HG03521 (cell line): ENCODE data around the gene EMC9.

Experiments
- ATAC-seq: cut with Tn5 transposase; IDR thresholded peaks from one replicate; pipeline ENCODE4 v1.9.1; 2021; ENCODE audit warnings: mild to moderate bottlenecking, moderate library complexity; ENCODE audit not compliant: unreplicated experiment

EMC9 gene

DNA sequence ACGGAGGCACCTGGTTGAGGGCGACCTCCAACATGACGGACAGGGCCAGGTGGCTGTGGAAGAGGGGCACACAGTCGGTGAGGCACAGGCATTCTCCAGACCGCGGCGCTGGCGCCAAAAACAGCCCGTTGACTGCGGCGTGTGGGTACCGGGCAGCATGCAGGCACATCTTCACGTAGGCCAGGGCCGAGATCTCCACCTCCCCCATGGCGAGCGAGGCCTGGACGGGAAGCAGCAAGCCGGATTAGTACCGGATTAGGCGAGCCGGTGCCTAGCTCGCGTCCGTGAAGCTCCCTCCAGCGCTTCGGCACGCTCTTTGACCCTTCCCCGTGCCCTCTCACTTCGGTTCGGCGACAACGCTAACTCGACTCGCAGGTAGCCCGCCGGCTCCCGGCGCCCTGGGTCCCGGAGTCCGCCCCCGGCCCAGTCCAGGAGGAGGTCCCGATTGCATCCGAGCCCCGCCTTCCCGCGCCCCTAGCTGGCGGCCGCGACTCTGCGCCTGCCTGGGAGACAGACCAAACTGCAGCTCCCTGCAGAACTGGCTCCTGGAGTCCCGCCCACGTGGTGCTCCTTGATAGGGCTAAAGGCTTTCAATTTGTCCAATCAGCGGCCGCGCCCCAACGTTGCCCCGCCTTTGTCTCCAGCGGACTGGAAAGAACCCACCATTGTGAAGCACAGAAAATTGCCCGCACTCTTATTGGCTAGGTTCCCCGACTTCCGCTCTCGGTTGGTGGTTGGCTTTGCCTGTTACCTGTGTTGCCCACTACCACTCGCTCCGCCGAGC lies at the start of gene EMC9:
TSS of gene EMC9 (minus strand) at position 495 of the 784 bp plus-strand sequence. CDS start at position 208, 287 bp downstream.
- ATAC-seq = peak; percentile 85

DNA sequence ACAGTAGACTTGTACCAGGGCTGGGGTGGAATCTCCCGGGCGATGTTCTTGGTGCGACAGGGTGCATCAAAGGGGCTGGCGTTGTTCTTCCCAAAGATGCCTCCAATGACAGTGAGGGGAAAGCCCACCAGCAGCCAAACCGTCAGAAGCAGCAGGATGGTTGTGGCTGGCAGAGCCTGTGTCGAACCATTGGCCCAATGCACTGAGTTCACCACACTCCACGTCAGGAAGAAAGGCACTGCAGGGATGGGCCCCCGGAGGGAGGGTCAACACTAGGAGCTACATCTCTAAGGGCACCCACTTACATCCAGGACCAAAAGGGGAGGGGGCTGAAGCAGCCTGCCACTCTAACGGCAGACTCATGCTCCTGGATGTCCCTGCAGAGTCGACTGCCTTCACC lies 49.0 kb upstream of the EMC9 start:
- no peak for ATAC-seq

DNA sequence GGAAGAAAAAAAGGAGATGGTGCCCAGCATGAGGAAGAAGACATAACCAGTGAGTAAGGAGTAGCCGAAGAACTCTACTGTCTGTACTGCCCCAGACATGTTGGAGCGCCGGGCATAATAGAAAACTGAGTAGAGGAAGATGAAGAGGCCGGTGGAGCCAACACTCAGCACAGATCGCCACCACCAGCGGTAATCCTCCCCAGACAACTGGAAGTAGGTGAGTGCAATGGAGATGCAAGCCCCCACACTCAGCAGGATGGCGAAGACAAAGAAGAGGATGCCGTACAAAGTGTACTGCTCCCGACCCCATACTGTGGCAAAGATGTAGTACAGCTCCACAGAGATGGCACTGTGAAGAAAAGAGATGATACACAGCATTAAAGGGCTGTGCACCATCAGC lies 48.1 kb upstream of the EMC9 start:
- no peak for ATAC-seq

DNA sequence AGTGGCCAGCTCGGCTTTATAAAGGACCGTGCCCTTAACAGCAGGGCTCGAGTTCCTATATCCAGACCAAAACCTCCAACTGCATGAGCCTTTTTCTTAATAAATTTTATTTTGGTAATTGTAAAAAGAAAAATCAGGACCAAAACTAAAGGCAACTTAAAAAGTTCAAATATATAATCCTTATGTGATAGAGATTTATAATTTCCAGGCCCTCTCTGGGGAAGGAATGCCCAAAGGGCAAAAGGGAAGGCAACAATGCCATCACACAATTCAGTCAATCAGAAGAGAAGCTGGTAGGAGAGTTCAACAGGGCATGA lies 47.6 kb upstream of the EMC9 start:
- no peak for ATAC-seq

- ATAC-seq = peak; percentile 87
These were observed 47.1 kb upstream of the EMC9 start, which contains the start of gene IPO4 for GRCh38 chr14:24188251-24189058. IPO4 (minus strand) TSS chr14:24188816; CDS start chr14:24188787, 29 bp downstream.

DNA sequence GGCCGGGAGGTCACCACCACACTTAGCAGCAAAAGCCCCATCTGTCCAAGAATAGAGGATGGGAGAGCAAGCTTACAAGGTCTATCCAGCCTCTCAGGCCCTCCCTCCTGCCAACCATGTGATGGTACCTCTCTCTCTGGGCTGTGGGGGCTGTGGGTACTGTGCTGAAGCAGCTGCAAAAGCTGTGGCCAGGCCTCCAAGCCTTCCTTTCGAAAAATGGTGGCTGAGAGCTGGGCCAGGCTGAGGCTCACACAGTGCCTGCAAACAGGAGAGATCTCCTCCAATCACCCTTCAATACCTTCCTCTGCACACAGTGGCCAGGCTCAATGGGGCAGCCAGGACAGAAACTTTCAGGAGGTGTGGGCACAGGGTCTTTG lies 46.1 kb upstream of the EMC9 start:
- ATAC-seq = no peak

DNA sequence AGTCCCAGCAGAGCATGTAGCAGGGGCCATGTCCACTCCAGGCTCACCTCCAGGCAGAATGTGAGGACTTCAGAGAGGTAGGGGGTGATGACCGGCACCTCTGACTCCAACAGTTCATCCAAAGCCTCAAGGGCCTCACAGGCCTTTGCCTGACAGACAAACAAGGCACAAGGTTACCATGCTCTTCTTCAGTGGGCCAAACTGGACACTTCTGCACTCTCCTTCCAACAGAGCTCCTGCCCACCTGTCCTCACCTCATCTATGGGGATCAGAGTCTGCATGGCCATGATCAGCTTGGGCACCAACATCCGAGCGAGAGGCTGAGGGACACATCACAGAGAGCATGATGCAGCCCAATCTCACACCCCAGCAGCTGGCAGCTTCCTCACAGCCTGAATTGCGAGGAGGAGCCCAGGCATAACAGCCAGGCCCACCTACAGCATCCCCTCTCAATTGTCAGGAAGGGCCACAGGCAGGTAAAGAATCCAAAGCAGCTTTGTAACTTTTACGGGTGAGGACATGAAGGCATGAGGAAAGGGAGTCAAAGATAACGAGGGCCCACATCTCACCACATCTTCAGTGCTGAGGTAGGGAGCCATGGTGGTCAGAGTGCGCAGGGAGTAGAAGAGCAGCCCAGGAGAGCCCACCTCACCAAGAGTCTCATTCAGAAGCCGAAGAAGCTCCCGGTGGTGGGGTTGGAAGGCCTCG lies 45.6 kb upstream of the EMC9 start:
- ATAC-seq = no peak

GRCh38 chr14:24185741-24186140 lies 44.4 kb upstream of the EMC9 start:
- ATAC-seq = no peak

- ATAC-seq = no peak
These were observed 43.6 kb upstream of the EMC9 start for GRCh38 chr14:24185026-24185425.

- ATAC-seq = no peak
These were observed 42.9 kb upstream of the EMC9 start for GRCh38 chr14:24184104-24184970.

DNA sequence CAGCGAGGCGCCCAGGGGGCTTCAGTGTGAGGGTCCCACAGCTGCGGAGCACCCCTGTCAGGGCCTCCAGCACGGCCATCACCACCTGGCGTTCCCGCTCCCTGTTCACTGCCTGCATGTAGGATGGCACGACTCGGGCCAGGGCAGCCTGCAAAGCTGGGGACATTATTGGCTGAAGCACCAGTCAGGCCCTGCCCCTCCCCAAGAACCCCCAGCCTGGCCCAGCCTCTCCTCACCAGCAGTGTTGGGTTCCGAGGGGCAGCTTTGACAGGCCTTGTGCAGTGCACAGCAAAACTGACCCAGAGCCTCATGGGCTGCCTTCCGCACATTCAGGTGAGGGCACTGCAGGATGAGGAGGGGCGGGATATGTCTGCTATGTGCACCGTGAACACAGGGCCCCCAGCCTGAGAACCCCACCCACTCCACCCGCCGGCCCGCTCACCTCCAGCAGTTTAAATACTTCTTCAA lies 41.7 kb upstream of the EMC9 start:
- no peak for ATAC-seq

- no peak for ATAC-seq
These were observed 40.9 kb upstream of the EMC9 start for GRCh38 chr14:24182110-24182882.

GRCh38 chr14:24181371-24182077 lies 40.1 kb upstream of the EMC9 start:
- ATAC-seq = no peak

GRCh38 chr14:24179961-24180796 lies 38.8 kb upstream of the EMC9 start:
- no peak for ATAC-seq

GRCh38 chr14:24179294-24179960 lies 38.0 kb upstream of the EMC9 start:
- ATAC-seq = no peak

DNA sequence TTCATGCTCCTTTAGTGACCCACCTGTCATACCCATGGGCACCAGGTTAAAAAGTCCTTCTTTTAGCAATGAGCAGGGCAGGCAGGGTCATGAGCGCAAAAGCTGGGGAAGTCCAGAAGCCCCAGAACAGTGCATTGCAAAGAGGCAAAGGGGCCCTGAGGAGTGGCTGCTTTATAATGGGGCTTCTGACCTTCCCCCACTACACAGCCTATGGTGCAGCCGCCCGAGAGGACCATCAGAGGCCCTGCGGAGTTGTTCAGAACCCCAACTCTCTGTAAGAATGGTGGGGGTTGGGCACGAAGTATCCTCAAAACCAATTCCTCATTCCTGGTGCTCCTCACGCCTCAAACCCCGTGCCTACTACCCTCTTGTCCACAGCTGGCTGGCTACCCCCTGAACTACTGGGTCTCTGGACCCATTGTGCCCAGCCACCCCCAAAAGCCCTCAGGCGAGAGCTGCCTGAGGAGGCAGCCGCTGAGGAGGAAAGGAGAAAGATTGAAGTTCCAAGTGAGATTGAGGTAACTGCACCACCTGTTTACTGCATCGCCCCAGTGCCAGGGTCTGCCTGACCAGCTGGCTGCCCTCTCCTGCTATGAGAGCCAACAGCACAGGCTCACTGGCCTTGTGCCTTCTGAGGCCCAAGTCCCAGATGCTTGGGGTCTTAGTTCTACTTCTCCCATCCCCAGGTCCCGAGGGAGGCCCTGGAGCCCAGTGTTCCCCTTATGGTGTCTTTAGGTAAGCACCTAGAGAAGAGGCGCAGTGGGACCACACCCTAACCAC lies 37.2 kb upstream of the EMC9 start:
- no peak for ATAC-seq

DNA sequence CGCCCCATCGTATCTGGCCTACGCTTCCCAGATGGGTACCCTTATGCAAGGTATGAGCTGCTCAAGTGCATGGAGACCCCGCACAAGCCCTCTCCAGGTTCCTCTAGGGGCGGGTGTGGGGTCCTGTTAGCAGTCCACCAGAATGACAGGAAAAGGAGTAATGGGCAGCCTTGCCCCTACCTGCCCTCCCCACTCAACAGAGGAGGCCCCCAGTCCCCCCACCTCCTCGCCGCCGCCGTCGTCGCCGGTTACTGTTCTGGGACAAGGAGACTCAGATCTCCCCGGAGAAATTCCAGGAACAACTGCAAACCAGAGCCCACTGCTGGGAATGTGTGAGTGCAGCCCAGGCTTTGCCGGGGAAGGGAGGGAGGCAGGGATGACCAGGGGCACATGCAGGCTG lies 36.5 kb upstream of the EMC9 start:
- no peak for ATAC-seq
